Lower leg skin (tissue), 3 donors: ENCODE measurements around the gene OSBPL5.

ENCODE experiments used
- CTCF ChIP-seq, 3 donors: fragments of 450-650 bp; IDR thresholded peaks; one replicate each; pipeline ENCODE4 v1.5.1; 2016; ENCODE audit warnings: antibody characterized with exemption in 3 of 3, mild to moderate bottlenecking in 3 of 3, moderate library complexity in 2 of 3
- POLR2A ChIP-seq, 2 donors: fragments of 450-650 bp; IDR thresholded peaks; one replicate each; pipeline ENCODE4 v1.6.1; 2016 to 2017; ENCODE audit warnings: antibody characterized with exemption in 2 of 2, mild to moderate bottlenecking in 1 of 2, moderate library complexity in 1 of 2

GRCh38 chr11:3161309-3161708 is 3.8 kb downstream of the OSBPL5 start:
- TF ChIP-seq CTCF (IDR thresholded peaks at IDR 0.05) (no peak), POLR2A (IDR thresholded peaks at IDR 0.05) (no peak)
